GM23338 (cell line): ENCODE results near the gene DCN. TPM values are rescaled to one million over a fixed set of nuclear protein-coding genes. Genes with fewer than 3 reads are reported as not detected.

Experiments used
- ATAC-seq: fragments of 200-7000 bp; cut with Tn5 transposase; 3 replicates; pipeline ENCODE4 v1.9.1; 2020
- DNase-seq: peaks from one replicate; pipeline ENCODE4 v3.0.0-alpha.2; 2015; ENCODE audit warnings: low spot score
- H2AFZ ChIP-seq: fragments of 200-600 bp; sonication (generic); 2 replicates; pipeline ENCODE4 v1.8.0; 2016; ENCODE audit warnings: antibody characterized with exemption, mild to moderate bottlenecking, moderate library complexity
- H3F3A ChIP-seq: fragments of 200-600 bp; sonication (generic); replicated peaks from 2 replicates; pipeline ENCODE4 v1.8.0; 2017; ENCODE audit warnings: antibody characterized with exemption, mixed run types, low read depth
- H3K27ac ChIP-seq: fragments of 200-600 bp; sonication (generic); 2 replicates; pipeline ENCODE4 v1.6.1; 2016; ENCODE audit warnings: low read depth
- H3K27me3 ChIP-seq: fragments of 200-600 bp; sonication (generic); 2 replicates; pipeline ENCODE4 v1.8.0; 2016; ENCODE audit warnings: mild to moderate bottlenecking, mixed run types, moderate library complexity; ENCODE audit not compliant: insufficient read depth
- H3K36me3 ChIP-seq: fragments of 200-600 bp; sonication (generic); 2 replicates; pipeline ENCODE4 v1.8.0; 2016; ENCODE audit warnings: mild to moderate bottlenecking; ENCODE audit not compliant: insufficient read depth
- H3K4me1 ChIP-seq: fragments of 200-600 bp; sonication (generic); 2 replicates; pipeline ENCODE4 v1.8.0; 2016; ENCODE audit warnings: mild to moderate bottlenecking, moderate library complexity; ENCODE audit not compliant: insufficient read depth
- H3K4me2 ChIP-seq: fragments of 200-600 bp; sonication (generic); 2 replicates; pipeline ENCODE4 v1.7.1; 2017; ENCODE audit warnings: mixed run types
- H3K4me3 ChIP-seq: fragments of 200-600 bp; sonication (generic); 2 replicates; pipeline ENCODE4 v1.6.1; 2016; ENCODE audit warnings: mixed run types
- H3K79me2 ChIP-seq: fragments of 200-600 bp; sonication (generic); replicated peaks from 2 replicates; pipeline ENCODE4 v1.8.0; 2017; ENCODE audit warnings: mild to moderate bottlenecking; ENCODE audit not compliant: insufficient read depth
- H3K9me2 ChIP-seq: fragments of 200-600 bp; sonication (generic); 2 replicates; pipeline ENCODE4 v1.8.0; 2017; ENCODE audit not compliant: insufficient read depth
- H4K20me1 ChIP-seq: fragments of 200-600 bp; sonication (generic); replicated peaks from 2 replicates; pipeline ENCODE4 v1.8.0; 2017; ENCODE audit warnings: mild to moderate bottlenecking; ENCODE audit not compliant: insufficient read depth
- H3K27ac Mint-ChIP-seq: 2 replicates; pipeline ENCODE4 v1.8.0; 2020; ENCODE audit warnings: inconsistent platforms, mild to moderate bottlenecking, moderate library complexity, mixed read lengths
- H3K27me3 Mint-ChIP-seq: 3 replicates; pipeline ENCODE4 v1.8.0; 2022; ENCODE audit warnings: low read depth, mild to moderate bottlenecking, moderate library complexity, mixed read lengths, inconsistent platforms; ENCODE audit not compliant: insufficient read depth, poor library complexity
- H3K36me3 Mint-ChIP-seq: 3 replicates; pipeline ENCODE4 v1.8.0; 2021; ENCODE audit warnings: low read depth, mild to moderate bottlenecking, inconsistent platforms, moderate library complexity, mixed read lengths
- H3K4me1 Mint-ChIP-seq: 3 replicates; pipeline ENCODE4 v1.8.0; 2020; ENCODE audit warnings: mild to moderate bottlenecking, inconsistent platforms, mixed read lengths
- H3K4me3 Mint-ChIP-seq: 3 replicates; pipeline ENCODE4 v1.8.0; 2021; ENCODE audit warnings: moderate library complexity, mild to moderate bottlenecking, inconsistent platforms, mixed read lengths
- H3K9me3 Mint-ChIP-seq: 3 replicates; pipeline ENCODE4 v1.8.0; 2020; ENCODE audit warnings: moderate library complexity, mild to moderate bottlenecking, inconsistent platforms, mixed read lengths
- CREB1 ChIP-seq: fragments of 250-450 bp; sonication (Bioruptor Pico); IDR thresholded peaks from 2 replicates; pipeline ENCODE4 v1.5.0; 2020; ENCODE audit warnings: low read depth, mild to moderate bottlenecking, moderate library complexity
- ETS1 ChIP-seq: IDR thresholded peaks from 2 replicates; pipeline ENCODE4 v1.6.1; 2016; ENCODE audit warnings: antibody characterized with exemption
- EZH2 ChIP-seq: fragments of 200-600 bp; sonication (generic); IDR thresholded peaks from one replicate; pipeline ENCODE4 v1.8.0; 2017; ENCODE audit warnings: antibody characterized with exemption, mild to moderate bottlenecking, low read depth; ENCODE audit not compliant: unreplicated experiment
- EZH2phosphoT487 ChIP-seq: fragments of 200-600 bp; sonication (generic); IDR thresholded peaks from one replicate; pipeline ENCODE4 v1.8.1; 2018; ENCODE audit warnings: antibody characterized with exemption; ENCODE audit not compliant: unreplicated experiment
- JUNB ChIP-seq: IDR thresholded peaks from one replicate; pipeline ENCODE4 v1.6.1; 2016; ENCODE audit warnings: antibody characterized with exemption; ENCODE audit not compliant: unreplicated experiment
- NANOG ChIP-seq: IDR thresholded peaks from 2 replicates; pipeline ENCODE4 v1.6.1; 2016; ENCODE audit warnings: antibody characterized with exemption, borderline replicate concordance
- POLR2AphosphoS5 ChIP-seq: IDR thresholded peaks from 2 replicates; pipeline ENCODE4 v1.6.1; 2016; ENCODE audit warnings: antibody characterized with exemption, low read depth
- STAT1 ChIP-seq: IDR thresholded peaks from one replicate; pipeline ENCODE4 v1.6.1; 2016; ENCODE audit warnings: antibody characterized with exemption; ENCODE audit not compliant: unreplicated experiment
- ZNF114 ChIP-seq: fragments of 250-450 bp; sonication (Bioruptor Pico); IDR thresholded peaks from 2 replicates; pipeline ENCODE4 v1.5.0; 2020; ENCODE audit warnings: mild to moderate bottlenecking, moderate library complexity
- polyA plus RNA-seq: library from polyadenylated mRNA; unstranded; fragments of >200 nt; fragmentation: Nextera tagmentation; extraction: Ambion mirVana; gene quantifications from 2 replicates; pipeline ENCODE4 v1.2.1, GENCODE V29; 2016
- total RNA-seq: library from RNA; depleted of rRNA; stranded (reverse); fragments of >200 nt; shearing (Covaris generic); gene quantifications from 2 replicates; pipeline ENCODE4 v1.2.3, GENCODE V29; 2014
- TF ChIP-seq, protein P1 (sequence below): IDR thresholded peaks from one replicate; pipeline ENCODE4 v1.6.1; 2018; ENCODE audit warnings: antibody characterized with exemption; ENCODE audit not compliant: unreplicated experiment
- TF ChIP-seq, protein P2 (sequence below), 2 experiments: fragments of 200-600 bp in 1 of 2; sonication (generic) in 1 of 2; conservative IDR thresholded peaks; 2 replicates each; pipeline versions ENCODE4 v1.5.1 to v1.6.1; 2016 to 2017; ENCODE audit warnings: antibody characterized with exemption in 2 of 2, low read depth in 2 of 2, mild to moderate bottlenecking in 2 of 2, moderate library complexity in 1 of 2

DCN gene
- total and polyA plus RNA-seq, 2 experiments from 2014 or later: not detected

- DNase-seq: peak; percentile 78
- no peaks in the 10 kb centered on the region for H3K9me3 Mint-ChIP-seq
- no peak overlapping the region for H3K27ac Mint-ChIP-seq
- no peak overlapping the region for H2AFZ ChIP-seq
- H4K20me1 ChIP-seq: no peaks in the 10 kb centered on the region
- no peak overlapping the region for H3K27ac ChIP-seq
- no peaks in the 10 kb centered on the region for H3K79me2 ChIP-seq
- no peak overlapping the region for H3K4me3 Mint-ChIP-seq
- H3K9me2 ChIP-seq: no peaks in the 10 kb centered on the region
- no peaks in the 10 kb centered on the region for H3K36me3 Mint-ChIP-seq
- ATAC-seq: peak; percentile 98
- H3K27me3 ChIP-seq: no peaks in the 10 kb centered on the region
- H3K36me3 ChIP-seq: no peaks in the 10 kb centered on the region
- no peak overlapping the region for H3K4me3 ChIP-seq
- TF ChIP-seq POLR2AphosphoS5: no peak
- no peak for TF ChIP-seq STAT1
- TF ChIP-seq, protein P1, sequence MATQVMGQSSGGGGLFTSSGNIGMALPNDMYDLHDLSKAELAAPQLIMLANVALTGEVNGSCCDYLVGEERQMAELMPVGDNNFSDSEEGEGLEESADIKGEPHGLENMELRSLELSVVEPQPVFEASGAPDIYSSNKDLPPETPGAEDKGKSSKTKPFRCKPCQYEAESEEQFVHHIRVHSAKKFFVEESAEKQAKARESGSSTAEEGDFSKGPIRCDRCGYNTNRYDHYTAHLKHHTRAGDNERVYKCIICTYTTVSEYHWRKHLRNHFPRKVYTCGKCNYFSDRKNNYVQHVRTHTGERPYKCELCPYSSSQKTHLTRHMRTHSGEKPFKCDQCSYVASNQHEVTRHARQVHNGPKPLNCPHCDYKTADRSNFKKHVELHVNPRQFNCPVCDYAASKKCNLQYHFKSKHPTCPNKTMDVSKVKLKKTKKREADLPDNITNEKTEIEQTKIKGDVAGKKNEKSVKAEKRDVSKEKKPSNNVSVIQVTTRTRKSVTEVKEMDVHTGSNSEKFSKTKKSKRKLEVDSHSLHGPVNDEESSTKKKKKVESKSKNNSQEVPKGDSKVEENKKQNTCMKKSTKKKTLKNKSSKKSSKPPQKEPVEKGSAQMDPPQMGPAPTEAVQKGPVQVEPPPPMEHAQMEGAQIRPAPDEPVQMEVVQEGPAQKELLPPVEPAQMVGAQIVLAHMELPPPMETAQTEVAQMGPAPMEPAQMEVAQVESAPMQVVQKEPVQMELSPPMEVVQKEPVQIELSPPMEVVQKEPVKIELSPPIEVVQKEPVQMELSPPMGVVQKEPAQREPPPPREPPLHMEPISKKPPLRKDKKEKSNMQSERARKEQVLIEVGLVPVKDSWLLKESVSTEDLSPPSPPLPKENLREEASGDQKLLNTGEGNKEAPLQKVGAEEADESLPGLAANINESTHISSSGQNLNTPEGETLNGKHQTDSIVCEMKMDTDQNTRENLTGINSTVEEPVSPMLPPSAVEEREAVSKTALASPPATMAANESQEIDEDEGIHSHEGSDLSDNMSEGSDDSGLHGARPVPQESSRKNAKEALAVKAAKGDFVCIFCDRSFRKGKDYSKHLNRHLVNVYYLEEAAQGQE: no peak
- TF ChIP-seq EZH2phosphoT487: no peak
- TF ChIP-seq NANOG: no peak
- no peak for TF ChIP-seq EZH2
- TF ChIP-seq, protein P2, sequence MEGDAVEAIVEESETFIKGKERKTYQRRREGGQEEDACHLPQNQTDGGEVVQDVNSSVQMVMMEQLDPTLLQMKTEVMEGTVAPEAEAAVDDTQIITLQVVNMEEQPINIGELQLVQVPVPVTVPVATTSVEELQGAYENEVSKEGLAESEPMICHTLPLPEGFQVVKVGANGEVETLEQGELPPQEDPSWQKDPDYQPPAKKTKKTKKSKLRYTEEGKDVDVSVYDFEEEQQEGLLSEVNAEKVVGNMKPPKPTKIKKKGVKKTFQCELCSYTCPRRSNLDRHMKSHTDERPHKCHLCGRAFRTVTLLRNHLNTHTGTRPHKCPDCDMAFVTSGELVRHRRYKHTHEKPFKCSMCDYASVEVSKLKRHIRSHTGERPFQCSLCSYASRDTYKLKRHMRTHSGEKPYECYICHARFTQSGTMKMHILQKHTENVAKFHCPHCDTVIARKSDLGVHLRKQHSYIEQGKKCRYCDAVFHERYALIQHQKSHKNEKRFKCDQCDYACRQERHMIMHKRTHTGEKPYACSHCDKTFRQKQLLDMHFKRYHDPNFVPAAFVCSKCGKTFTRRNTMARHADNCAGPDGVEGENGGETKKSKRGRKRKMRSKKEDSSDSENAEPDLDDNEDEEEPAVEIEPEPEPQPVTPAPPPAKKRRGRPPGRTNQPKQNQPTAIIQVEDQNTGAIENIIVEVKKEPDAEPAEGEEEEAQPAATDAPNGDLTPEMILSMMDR (conservative IDR thresholded peaks at IDR 0.05; ENCODE audit: low read depth in 2 of 2): peak; percentile 78 to 95
- TF ChIP-seq ETS1: no peak
- peaks cover 2% of the 10 kb centered on the region; the same call in 2 of the 3 replicates for H3K4me1 Mint-ChIP-seq
- no peaks in the 10 kb centered on the region; the same call in 1 of the 2 replicates for H3K4me1 ChIP-seq
- no peaks in the 10 kb centered on the region for H3K27me3 Mint-ChIP-seq
- H3K4me2 ChIP-seq: no peak overlapping the region
- no peaks in the 10 kb centered on the region for H3F3A ChIP-seq
Observed at GRCh38 chr12:91109148-91109564, 73.5 kb downstream of the DCN start.

DNA sequence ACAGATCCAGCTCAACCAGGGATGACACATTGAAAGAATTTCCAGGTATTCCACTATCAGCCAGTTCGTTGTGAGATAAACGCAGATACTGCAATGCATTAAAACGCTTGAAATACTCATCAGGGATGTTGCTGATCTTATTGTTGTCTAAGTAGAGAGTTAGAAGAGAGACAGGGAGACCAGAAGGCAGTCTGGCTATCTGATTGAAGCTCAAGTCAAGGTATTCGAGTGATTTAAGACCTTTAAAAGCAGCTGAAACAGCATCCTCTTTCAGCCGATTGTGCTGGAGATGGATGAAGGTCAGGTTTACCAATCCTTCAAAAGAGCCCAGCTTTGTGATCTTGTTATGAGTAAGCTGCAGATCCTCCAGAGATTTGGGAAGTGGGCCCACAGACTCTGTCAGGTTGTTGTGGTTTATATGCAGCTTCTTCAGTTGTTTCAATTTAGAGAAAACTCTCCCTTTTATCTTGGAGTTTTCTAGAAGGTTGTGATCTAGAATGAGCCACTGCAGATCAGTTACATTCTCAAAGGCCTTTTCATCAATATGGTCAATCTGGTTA is 74.3 kb downstream of the DCN start:
- no peaks in the 10 kb centered on the region for H3K9me3 Mint-ChIP-seq
- Histone ChIP-seq H3K27me3 (no peaks in the 10 kb centered on the region), H3K4me1 (no peaks in the 10 kb centered on the region; the same call in 1 of the 2 replicates), H3K9me2 (no peaks in the 10 kb centered on the region), H3K27ac (no peak overlapping the region), H3K4me2 (no peak overlapping the region), H3K79me2 (no peaks in the 10 kb centered on the region), H2AFZ (no peak overlapping the region), H3K36me3 (no peaks in the 10 kb centered on the region), H3K4me3 (no peak overlapping the region), H3F3A (no peaks in the 10 kb centered on the region), H4K20me1 (no peaks in the 10 kb centered on the region)
- H3K4me1 Mint-ChIP-seq: peaks cover 2% of the 10 kb centered on the region; the same call in 2 of the 3 replicates
- no peak for ATAC-seq
- H3K4me3 Mint-ChIP-seq: no peak overlapping the region
- TF ChIP-seq CREB1 (CRISPR knock-in tag) (no peak), ZNF114 (CRISPR knock-in tag) (no peak), JUNB (no peak), EZH2phosphoT487 (no peak), STAT1 (no peak), POLR2AphosphoS5 (no peak), EZH2 (no peak)
- TF ChIP-seq, protein P2 (conservative IDR thresholded peaks at IDR 0.05; ENCODE audit: low read depth in 2 of 2): no peak
- no peaks in the 10 kb centered on the region for H3K27me3 Mint-ChIP-seq
- H3K27ac Mint-ChIP-seq: no peak overlapping the region
- no peak for DNase-seq
- no peaks in the 10 kb centered on the region for H3K36me3 Mint-ChIP-seq
